GM13976 (cell line): ENCODE results near the gene HSD11B1.
"Not testable (repeated sequence)": the region's sequence is repeated elsewhere in the genome, so short reads cannot be mapped to it uniquely, and the experiment has no call there.

Experiments used
- DNase-seq: peaks from one replicate; pipeline ENCODE4 v3.0.0; 2012; ENCODE audit warnings: low spot score
- in situ Hi-C: fragments of 300-500 bp; cut with MboI; formaldehyde crosslinking; loops from one replicate; pipeline ENCODE4 v1.12.0; 2022; ENCODE audit warnings: low sequenced_read_pairs, mixed read lengths, inconsistent platforms; ENCODE audit not compliant: unreplicated experiment
- TF ChIP-seq, protein P1 (sequence below): IDR thresholded peaks from 2 replicates; pipeline ENCODE4 v1.5.1; 2012; ENCODE audit warnings: borderline replicate concordance, mild to moderate bottlenecking; ENCODE audit not compliant: insufficient read depth; ENCODE audit errors: extremely low read depth, missing control alignments, control extremely low read depth

HSD11B1 gene

GRCh38 chr1:209689477-209689876 lies 15.2 kb upstream of the HSD11B1 start:
- TF ChIP-seq, protein P1, sequence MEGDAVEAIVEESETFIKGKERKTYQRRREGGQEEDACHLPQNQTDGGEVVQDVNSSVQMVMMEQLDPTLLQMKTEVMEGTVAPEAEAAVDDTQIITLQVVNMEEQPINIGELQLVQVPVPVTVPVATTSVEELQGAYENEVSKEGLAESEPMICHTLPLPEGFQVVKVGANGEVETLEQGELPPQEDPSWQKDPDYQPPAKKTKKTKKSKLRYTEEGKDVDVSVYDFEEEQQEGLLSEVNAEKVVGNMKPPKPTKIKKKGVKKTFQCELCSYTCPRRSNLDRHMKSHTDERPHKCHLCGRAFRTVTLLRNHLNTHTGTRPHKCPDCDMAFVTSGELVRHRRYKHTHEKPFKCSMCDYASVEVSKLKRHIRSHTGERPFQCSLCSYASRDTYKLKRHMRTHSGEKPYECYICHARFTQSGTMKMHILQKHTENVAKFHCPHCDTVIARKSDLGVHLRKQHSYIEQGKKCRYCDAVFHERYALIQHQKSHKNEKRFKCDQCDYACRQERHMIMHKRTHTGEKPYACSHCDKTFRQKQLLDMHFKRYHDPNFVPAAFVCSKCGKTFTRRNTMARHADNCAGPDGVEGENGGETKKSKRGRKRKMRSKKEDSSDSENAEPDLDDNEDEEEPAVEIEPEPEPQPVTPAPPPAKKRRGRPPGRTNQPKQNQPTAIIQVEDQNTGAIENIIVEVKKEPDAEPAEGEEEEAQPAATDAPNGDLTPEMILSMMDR: no peak
- in situ Hi-C loops: no loop called here
- DNase-seq: no peak

- no peak for DNase-seq
- in situ Hi-C loops: loop anchor here (10.0 kb wide), 1 partner anchor 116 kb away; no protein-coding TSS in a partner anchor
- TF ChIP-seq, protein P1: no peak
Observed at GRCh38 chr1:209691237-209691636, 13.4 kb upstream of the HSD11B1 start.

GRCh38 chr1:209692296-209692695 lies 12.3 kb upstream of the HSD11B1 start:
- TF ChIP-seq, protein P1: no peak
- in situ Hi-C loops: loop anchor here (10.0 kb wide), 1 partner anchor 117 kb away; no protein-coding TSS in a partner anchor
- no peak for DNase-seq

- peak; percentile 61 for DNase-seq
- in situ Hi-C loops: loop anchor here (10.0 kb wide), 1 partner anchor 118 kb away; no protein-coding TSS in a partner anchor
- TF ChIP-seq, protein P1: peak; percentile 74
Observed at GRCh38 chr1:209692745-209693504, 11.7 kb upstream of the HSD11B1 start.

DNA sequence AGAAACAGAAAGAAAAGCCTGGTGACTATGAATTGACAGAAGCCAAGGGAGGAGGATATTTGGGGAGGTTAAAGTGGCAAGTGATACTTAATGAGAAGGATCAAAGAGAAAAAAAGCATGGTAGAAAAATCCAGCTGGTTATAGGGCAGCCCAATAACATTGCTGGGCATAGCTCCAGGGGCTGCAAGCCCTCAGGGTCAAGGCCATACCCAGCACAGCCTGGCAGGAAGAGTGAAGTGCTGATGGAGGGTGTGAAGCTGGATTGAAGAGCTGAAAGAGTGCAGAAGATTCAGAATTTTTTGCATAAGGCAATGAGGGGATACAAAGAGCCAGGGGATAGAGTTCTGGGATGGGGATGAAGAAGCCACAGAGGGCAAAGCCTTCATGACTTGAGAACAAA lies 8.0 kb upstream of the HSD11B1 start:
- DNase-seq: no peak
- TF ChIP-seq, protein P1: no peak
- in situ Hi-C loops: loop anchor here (10.0 kb wide), 1 partner anchor 122 kb away; no protein-coding TSS in a partner anchor

- TF ChIP-seq, protein P1: no peak
- DNase-seq: no peak
- in situ Hi-C loops: loop anchor here (10.0 kb wide), 1 partner anchor 122 kb away; no protein-coding TSS in a partner anchor
Observed at GRCh38 chr1:209697126-209697525, 7.5 kb upstream of the HSD11B1 start.

GRCh38 chr1:209700686-209701085 lies 4.0 kb upstream of the HSD11B1 start:
- in situ Hi-C loops, DNase-seq: not testable (repeated sequence)
